Osteoblast (primary cell): Measurements from ENCODE around the gene RHOC. TPM values are rescaled to one million over a fixed set of nuclear protein-coding genes. Genes with fewer than 3 reads are reported as not detected.
A peak's percentile ranks its signal among the peaks of the same experiment; 100 is the strongest.

Experiments
- DNase-seq: peaks from one replicate; pipeline ENCODE4 v3.0.0; 2011; ENCODE audit warnings: low spot score, mixed read lengths; ENCODE audit not compliant: insufficient read length; ENCODE audit errors: missing footprints
- H2AFZ ChIP-seq: 2 replicates; pipeline ENCODE4 v1.6.0; 2011; ENCODE audit warnings: mild to moderate bottlenecking, low read length
- H3K27ac ChIP-seq: 2 replicates; pipeline ENCODE4 v1.5.1; 2011; ENCODE audit warnings: mild to moderate bottlenecking, low read depth, low read length, moderate library complexity
- H3K27me3 ChIP-seq: 2 replicates; pipeline ENCODE4 v1.6.0; 2012; ENCODE audit warnings: mild to moderate bottlenecking, control low read depth, inconsistent platforms, low read length, moderate library complexity; ENCODE audit not compliant: insufficient read depth
- H3K36me3 ChIP-seq: 2 replicates; pipeline ENCODE4 v1.5.1; 2011; ENCODE audit warnings: mild to moderate bottlenecking, low read length, control low read depth, moderate library complexity; ENCODE audit not compliant: insufficient read depth
- H3K4me1 ChIP-seq: 2 replicates; pipeline ENCODE4 v1.5.1; 2011; ENCODE audit warnings: mild to moderate bottlenecking, low read length, control low read depth, moderate library complexity; ENCODE audit not compliant: insufficient read depth
- H3K4me2 ChIP-seq: 2 replicates; pipeline ENCODE4 v1.6.0; 2011; ENCODE audit warnings: mild to moderate bottlenecking, low read length; ENCODE audit not compliant: insufficient read depth
- H3K4me3 ChIP-seq: fragments of 200-600 bp; sonication (generic); 3 replicates; pipeline ENCODE4 v1.5.1; 2012; ENCODE audit warnings: mild to moderate bottlenecking, low read length, inconsistent platforms; ENCODE audit not compliant: insufficient read depth
- H3K79me2 ChIP-seq: 2 replicates; pipeline ENCODE4 v1.6.0; 2012; ENCODE audit warnings: mild to moderate bottlenecking, low read length, control low read depth, inconsistent platforms; ENCODE audit not compliant: insufficient read depth
- H3K9me3 ChIP-seq: 2 replicates; pipeline ENCODE4 v1.5.1; 2011; ENCODE audit warnings: low read depth, low read length, control low read depth
- H4K20me1 ChIP-seq: 2 replicates; pipeline ENCODE4 v1.6.0; 2012; ENCODE audit warnings: mild to moderate bottlenecking, low read length, control low read depth; ENCODE audit not compliant: insufficient read depth
- total RNA-seq: library from RNA; depleted of rRNA; stranded (reverse); fragments of >200 nt; gene quantifications from 2 replicates; pipeline ENCODE4 v1.2.3, GENCODE V29; 2012
- TF ChIP-seq, protein P1 (sequence below): IDR thresholded peaks from 2 replicates; pipeline ENCODE4 v1.5.1; 2011; ENCODE audit warnings: mild to moderate bottlenecking, low read depth, low read length, moderate library complexity; ENCODE audit errors: extremely low read depth

RHOC gene
- total RNA-seq, 1 donor: 325 TPM

DNA sequence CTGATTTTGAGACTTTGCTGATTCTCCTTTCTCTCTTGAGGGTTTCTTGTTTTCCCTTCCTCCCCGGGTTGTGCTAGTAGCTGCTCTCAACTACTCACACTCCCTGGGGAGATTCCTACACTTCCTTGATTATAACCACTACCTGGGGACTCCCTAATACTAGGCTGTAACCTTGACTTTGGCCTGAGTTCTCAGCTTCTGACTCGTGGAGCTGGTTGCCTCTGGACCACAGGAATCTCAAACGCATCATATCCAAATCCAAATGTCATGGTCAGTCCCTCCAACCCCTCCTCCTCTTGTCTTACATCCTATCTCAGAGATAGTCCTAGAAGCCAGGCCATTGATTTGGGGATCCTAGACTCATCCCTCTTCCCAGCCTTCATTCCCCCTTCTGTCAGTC lies 20.5 kb downstream of the RHOC start:
- H3K27me3 ChIP-seq: no peaks in the 10 kb centered on the region
- H3K79me2 ChIP-seq: peaks cover 30% of the 10 kb centered on the region
- peaks cover 25% of the 10 kb centered on the region for H4K20me1 ChIP-seq
- peaks cover 23% of the 10 kb centered on the region for H3K36me3 ChIP-seq
- H3K4me1 ChIP-seq: peaks cover 8% of the 10 kb centered on the region
- TF ChIP-seq, protein P1, sequence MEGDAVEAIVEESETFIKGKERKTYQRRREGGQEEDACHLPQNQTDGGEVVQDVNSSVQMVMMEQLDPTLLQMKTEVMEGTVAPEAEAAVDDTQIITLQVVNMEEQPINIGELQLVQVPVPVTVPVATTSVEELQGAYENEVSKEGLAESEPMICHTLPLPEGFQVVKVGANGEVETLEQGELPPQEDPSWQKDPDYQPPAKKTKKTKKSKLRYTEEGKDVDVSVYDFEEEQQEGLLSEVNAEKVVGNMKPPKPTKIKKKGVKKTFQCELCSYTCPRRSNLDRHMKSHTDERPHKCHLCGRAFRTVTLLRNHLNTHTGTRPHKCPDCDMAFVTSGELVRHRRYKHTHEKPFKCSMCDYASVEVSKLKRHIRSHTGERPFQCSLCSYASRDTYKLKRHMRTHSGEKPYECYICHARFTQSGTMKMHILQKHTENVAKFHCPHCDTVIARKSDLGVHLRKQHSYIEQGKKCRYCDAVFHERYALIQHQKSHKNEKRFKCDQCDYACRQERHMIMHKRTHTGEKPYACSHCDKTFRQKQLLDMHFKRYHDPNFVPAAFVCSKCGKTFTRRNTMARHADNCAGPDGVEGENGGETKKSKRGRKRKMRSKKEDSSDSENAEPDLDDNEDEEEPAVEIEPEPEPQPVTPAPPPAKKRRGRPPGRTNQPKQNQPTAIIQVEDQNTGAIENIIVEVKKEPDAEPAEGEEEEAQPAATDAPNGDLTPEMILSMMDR: no peak
- peak; percentile 41 for DNase-seq
- no peak overlapping the region for H3K4me2 ChIP-seq
- no peak overlapping the region for H3K4me3 ChIP-seq
- H3K9me3 ChIP-seq: no peaks in the 10 kb centered on the region
- no peak overlapping the region for H2AFZ ChIP-seq
- H3K27ac ChIP-seq: no peak overlapping the region

DNA sequence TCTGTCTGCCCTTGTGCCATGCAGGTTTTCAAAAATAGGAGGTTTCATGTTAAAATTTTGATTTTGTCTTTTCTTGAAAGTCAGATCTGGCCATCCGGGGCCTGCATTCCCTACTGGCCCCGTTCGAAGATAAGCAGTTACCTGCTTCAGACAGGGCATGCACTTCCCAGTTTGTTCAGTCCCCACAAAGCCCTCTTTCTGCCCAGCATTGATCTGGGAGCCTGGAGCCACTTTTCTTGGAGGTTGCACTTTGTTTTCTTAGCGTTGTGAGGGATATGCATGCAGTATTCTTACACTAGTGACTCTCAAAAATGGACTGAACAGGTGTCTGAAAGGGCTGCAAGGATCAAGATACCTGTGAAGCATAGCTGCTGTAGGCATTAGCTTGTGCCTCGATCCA lies 21.0 kb downstream of the RHOC start:
- no peaks in the 10 kb centered on the region for H3K27me3 ChIP-seq
- no peak overlapping the region for H3K27ac ChIP-seq
- H3K4me1 ChIP-seq: peaks cover 8% of the 10 kb centered on the region
- no peaks in the 10 kb centered on the region for H3K9me3 ChIP-seq
- TF ChIP-seq, protein P1: no peak
- no peak for DNase-seq
- H2AFZ ChIP-seq: no peak overlapping the region
- peaks cover 25% of the 10 kb centered on the region for H4K20me1 ChIP-seq
- H3K79me2 ChIP-seq: peaks cover 30% of the 10 kb centered on the region
- H3K36me3 ChIP-seq: peaks cover 19% of the 10 kb centered on the region
- H3K4me3 ChIP-seq: no peak overlapping the region
- H3K4me2 ChIP-seq: no peak overlapping the region

DNA sequence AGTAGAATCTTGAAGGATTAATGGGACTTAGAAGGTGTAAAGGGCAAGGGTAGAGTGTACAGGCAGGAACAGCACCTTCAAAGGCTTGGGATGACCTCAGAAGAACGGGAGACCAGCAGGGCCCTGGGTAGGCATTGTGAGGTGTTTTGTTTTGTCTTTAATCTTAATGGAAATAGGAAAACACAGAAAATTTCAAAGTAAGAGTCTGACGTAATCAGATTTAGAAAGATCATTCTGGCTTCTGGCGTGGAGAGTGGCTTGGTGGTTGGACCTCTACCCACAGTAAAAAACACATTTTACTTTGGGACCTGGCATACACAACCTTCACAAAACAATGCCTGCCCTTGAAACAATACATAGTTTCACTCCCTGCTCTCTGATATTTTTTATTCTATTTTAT lies 28.3 kb downstream of the RHOC start:
- Histone ChIP-seq H3K4me3 (no peak overlapping the region), H3K4me1 (peaks cover 13% of the 10 kb centered on the region), H3K79me2 (peaks cover 67% of the 10 kb centered on the region), H3K9me3 (no peaks in the 10 kb centered on the region), H3K36me3 (no peaks in the 10 kb centered on the region), H3K27me3 (no peaks in the 10 kb centered on the region), H3K4me2 (no peak overlapping the region), H2AFZ (no peak overlapping the region), H3K27ac (no peak overlapping the region), H4K20me1 (peaks cover 9% of the 10 kb centered on the region)
- no peak for DNase-seq
- TF ChIP-seq, protein P1: no peak

DNA sequence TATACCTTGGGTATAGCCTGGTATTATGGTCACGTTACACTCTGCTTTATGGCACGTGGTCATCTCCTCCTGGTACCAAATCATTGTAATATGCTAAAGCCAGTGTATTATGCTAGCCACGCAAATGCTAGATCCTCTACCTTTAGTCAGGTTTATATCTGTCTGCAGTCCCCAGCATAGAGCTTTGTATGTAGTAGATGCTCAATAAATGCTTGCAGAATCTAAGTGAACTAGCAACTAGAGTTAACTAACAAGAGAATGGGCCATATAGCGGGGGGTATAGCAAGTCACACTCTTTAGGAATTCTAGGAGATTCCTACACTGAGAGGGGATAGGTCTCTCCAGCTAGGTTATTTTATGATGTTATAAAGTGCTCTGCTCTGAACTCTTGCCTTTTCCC lies 29.4 kb downstream of the RHOC start:
- Histone ChIP-seq H3K36me3 (peaks cover 1% of the 10 kb centered on the region), H3K4me1 (peaks cover 23% of the 10 kb centered on the region), H2AFZ (no peak overlapping the region), H3K27ac (no peak overlapping the region), H3K79me2 (peaks cover 59% of the 10 kb centered on the region), H3K4me3 (no peak overlapping the region), H4K20me1 (peaks cover 9% of the 10 kb centered on the region), H3K27me3 (no peaks in the 10 kb centered on the region), H3K9me3 (no peaks in the 10 kb centered on the region), H3K4me2 (no peak overlapping the region)
- TF ChIP-seq, protein P1: no peak
- DNase-seq: no peak
